Smooth muscle cell of the umbilical artery (primary cell): ENCODE measurements around the gene ADRM1. TPM values are rescaled to one million over a fixed set of nuclear protein-coding genes. Genes with fewer than 3 reads are reported as not detected.

ENCODE experiments used
- total RNA-seq: library from RNA; depleted of rRNA; stranded (reverse); fragments of >200 nt; gene quantifications from 2 replicates; pipeline ENCODE4 v1.2.3, GENCODE V29; 2014

ADRM1 gene
- 101 and 111 TPM in 2 replicates for total RNA-seq

DNA sequence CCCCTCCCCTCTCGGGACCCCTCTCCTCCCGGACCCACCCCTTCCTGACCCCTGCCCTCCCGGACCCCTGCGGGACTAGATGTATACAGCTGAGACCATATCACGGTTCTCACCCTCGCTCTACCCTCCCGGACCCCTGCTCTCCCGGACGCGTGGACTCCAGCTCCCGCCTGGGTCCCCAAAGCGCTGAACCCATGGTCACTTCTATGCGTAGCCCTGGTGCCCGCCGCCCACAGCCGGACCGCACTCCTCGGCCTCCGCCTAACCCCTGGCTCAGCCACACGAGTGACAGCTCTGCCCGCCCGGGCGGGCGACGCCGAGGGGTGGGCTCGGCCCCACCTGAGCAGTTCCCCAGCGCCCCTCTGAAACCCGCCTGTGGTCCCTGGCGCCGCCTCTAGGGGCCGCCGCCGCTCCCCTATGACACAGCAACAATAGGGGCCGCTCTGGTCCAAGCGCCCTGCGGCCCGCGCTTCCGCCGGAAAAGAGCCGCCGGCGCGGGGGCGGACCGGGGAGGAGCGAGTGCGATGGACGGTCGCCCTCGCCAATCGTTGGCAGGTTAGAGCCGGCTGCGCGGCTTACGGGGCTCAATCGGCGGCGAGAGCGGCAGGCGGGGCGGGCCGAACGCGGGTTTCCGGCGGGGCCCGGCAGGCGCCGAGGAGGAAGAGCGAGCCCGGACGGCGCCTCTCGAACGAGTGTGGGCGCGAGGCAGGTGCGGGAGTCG, at the start of gene ADRM1:
Gene ADRM1, plus strand, starts transcription at position 657 of the 721 bp plus-strand sequence. CDS start 572 bp downstream, outside the sequence.

Other genes starting within 250 kb of the ADRM1 start
- gene TAF4, start 237.1 kb upstream of the ADRM1 start, total RNA-seq: 3.3 and 7.3 TPM in 2 replicates
- gene LSM14B, start 180.5 kb upstream of the ADRM1 start, total RNA-seq: 39.2 TPM in 2 replicates
- 320 and 348 TPM in 2 replicates for gene PSMA7, start 159.6 kb upstream of the ADRM1 start, total RNA-seq
- 10.4 and 18.4 TPM in 2 replicates for gene SS18L1, start 159.2 kb upstream of the ADRM1 start, total RNA-seq
- gene MTG2, start 120.0 kb upstream of the ADRM1 start, total RNA-seq: 15.7 and 18.2 TPM in 2 replicates
- not detected in 2 replicates for gene HRH3, start 82.7 kb upstream of the ADRM1 start, total RNA-seq
- gene OSBPL2, start 64.5 kb upstream of the ADRM1 start, total RNA-seq: 39.9 and 40.1 TPM in 2 replicates
- gene LAMA5, start 64.3 kb downstream of the ADRM1 start, total RNA-seq: 6.5 and 25.0 TPM in 2 replicates
- 149 and 652 TPM in 2 replicates for gene RPS21, start 84.1 kb downstream of the ADRM1 start, total RNA-seq
- gene CABLES2, start 104.3 kb downstream of the ADRM1 start, total RNA-seq: 2.4 TPM in 2 replicates
- not detected in 2 replicates for gene RBBP8NL, start 124.5 kb downstream of the ADRM1 start, total RNA-seq
- not detected in 2 replicates for gene GATA5, start 173.0 kb downstream of the ADRM1 start, total RNA-seq